GM19043 (cell line): Measurements from ENCODE around the gene MBOAT7.
"Not testable (repeated sequence)": the region's sequence is repeated elsewhere in the genome, so short reads cannot be mapped to it uniquely, and the experiment has no call there.

Experiments
- ATAC-seq: cut with Tn5 transposase; IDR thresholded peaks from one replicate; pipeline ENCODE4 v1.9.1; 2021; ENCODE audit warnings: low read depth; ENCODE audit not compliant: unreplicated experiment

Gene MBOAT7, protein sequence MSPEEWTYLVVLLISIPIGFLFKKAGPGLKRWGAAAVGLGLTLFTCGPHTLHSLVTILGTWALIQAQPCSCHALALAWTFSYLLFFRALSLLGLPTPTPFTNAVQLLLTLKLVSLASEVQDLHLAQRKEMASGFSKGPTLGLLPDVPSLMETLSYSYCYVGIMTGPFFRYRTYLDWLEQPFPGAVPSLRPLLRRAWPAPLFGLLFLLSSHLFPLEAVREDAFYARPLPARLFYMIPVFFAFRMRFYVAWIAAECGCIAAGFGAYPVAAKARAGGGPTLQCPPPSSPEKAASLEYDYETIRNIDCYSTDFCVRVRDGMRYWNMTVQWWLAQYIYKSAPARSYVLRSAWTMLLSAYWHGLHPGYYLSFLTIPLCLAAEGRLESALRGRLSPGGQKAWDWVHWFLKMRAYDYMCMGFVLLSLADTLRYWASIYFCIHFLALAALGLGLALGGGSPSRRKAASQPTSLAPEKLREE

DNA sequence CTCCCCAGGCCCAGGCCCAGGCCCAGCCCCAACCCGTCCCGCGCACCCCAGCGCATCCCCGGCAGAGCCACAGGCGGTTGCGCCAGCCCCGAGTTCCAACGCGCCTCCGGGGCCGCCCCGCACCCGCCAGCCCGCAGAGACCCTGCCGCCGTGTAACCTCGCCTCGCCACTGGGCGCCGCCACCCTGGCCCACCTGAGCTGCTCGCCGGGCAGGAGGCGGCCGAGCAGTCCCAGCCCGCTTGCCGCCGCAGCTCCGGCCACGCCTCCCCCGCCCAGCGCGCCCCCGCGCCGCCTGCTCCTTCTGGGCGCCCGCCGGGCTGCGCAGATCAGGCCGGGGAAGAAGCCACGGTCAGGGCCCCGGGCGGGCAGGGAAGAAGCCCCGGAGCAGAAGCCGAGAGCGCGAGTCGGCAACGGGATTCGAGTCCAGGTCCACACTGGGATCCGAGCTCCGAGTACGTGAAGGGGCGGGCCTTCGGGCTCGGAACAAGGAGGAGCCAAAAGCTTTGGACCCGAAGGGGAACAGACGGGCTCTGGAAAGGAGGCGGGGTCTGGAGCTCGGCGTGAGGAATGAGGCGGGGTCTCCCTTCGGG is at the start of gene MBOAT7:
TSS of gene MBOAT7 (minus strand) at position 436 of the 590 bp plus-strand sequence. CDS start 1,072 bp downstream, outside the sequence.
- peak; percentile 13 for ATAC-seq

DNA sequence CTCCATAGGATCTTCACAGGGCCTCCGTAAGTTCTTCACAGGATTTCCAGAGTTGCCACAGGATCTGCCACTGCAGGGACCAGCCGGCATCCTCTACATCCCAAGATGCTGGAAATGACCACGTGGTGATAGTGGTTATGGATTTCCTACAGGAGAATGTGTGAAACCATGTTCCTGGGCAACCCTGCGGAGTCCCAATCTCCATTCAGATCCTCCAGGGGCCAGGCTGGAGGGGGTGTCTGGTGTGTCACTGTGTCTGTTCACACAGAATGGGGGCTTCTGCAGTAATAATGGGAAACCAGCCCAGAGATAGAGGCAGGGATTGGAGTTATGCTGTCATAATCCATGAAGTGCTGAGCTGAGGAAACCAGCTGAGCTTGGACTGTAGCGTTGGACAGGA is 44.6 kb upstream of the MBOAT7 start:
- ATAC-seq = no peak

DNA sequence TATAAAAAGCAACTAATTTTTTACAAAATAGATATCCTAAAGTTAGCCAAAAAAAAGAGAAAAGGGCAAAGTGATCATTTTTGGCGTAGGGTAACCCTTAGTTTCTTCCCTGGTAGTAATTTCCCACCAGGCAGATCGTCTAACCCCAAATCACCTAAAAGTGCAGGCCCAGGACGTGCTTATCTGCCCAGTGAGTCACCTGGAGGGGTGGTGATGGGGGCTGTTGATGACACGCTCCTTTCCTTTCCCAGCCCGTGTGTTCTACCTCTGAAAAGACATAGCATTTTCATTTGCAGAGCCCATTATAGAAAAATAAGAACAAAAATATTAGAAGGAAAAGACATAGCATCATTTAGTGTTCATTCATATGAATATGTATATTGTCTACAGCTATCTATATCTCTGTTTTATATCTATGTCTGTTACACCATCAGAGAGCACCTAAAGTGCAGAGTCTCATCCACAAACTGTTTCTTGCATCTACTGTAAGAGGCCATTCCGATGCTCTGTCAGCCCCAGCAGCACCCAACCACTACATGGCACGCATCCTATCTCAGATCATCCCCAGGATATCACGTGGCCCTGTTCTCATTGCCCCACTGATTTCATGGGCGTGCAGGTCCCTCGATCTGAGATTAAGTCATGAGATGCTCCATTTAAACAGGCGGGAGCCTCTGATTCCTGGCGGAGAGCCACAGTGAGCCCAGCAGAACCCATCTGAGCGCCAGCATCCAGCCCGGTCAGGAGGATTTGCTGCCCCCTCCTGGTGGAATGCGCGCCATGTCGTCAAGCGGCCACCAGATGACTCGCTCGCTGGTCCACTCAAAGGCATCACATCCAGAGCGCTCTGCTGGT is 41.9 kb upstream of the MBOAT7 start:
- ATAC-seq = no peak

DNA sequence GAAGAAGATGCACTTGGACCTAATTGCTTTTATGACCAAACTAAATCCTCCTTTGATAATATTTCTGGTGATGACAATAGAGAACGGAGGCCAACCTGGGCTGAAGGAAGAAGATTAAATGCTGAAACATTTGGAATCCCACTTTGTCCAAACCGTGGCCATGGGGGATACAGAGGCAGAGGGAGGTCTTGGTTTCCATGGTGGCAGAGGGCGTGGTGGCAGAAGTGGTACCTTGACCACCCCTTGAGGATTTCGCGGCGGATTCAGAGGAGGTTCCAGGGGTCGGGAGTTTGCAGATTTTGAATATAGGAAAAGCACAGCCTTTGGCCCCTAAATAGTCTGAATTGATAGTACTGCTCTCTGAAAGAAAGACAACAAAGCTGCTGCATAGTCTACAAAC is 40.7 kb upstream of the MBOAT7 start:
- no peak for ATAC-seq

GRCh38 chr19:54229146-54229545 is 39.8 kb upstream of the MBOAT7 start:
- no peak for ATAC-seq

GRCh38 chr19:54224619-54225018 is 35.2 kb upstream of the MBOAT7 start:
- ATAC-seq = not testable (repeated sequence)

DNA sequence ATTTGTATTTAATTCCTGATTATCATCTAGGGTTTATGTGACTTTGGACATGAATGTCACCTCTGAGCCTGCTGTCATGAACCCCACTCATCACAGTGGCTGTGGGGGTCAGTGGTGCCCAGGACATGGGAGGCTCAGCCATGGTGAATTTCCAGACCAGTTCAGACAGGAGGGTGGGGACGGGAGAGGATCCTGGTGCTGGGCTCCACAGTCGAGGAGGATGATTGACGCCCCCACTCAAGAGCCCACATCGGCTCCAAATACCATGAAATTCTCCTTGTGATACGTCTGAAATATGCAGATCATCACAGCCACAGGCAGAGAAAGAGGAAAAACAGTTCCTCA is 34.5 kb upstream of the MBOAT7 start:
- not testable (repeated sequence) for ATAC-seq

DNA sequence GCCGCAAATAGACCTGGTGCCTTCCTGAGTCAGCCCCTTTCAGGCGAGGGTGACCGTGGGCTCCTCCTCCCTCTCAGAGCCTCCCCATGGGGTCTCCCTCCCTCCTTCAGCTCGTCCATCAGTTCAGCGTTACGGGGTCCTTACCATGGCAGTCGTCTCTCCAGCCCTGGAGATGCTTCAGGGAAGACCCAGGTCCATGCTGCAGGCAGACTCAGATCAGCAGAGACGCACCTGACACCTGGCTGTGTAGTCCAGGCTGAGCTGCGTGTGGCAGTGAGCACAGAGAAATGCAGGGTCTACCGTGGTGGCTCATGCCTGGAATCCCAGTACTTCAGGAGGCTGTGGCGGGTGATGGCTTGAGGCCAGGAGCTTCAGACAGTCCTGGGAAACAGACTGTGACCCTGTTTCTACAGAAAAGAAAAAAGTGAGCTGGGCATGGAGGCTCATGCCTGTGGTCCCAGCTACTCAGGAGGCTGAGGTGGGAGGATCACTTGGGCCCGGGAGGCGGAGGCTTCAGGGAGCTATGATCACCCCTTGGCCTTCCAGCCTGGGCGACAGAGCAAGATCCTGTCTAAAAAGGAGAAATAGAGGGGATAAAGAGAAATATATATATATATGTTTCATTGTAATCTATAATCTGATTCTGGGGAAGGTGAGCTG is 34.0 kb upstream of the MBOAT7 start:
- ATAC-seq = not testable (repeated sequence)

- not testable (repeated sequence) for ATAC-seq
Observed at GRCh38 chr19:54222474-54223276, 33.3 kb upstream of the MBOAT7 start, which contains the start of gene LILRB3. Gene LILRB3 (minus strand): TSS chr19:54223007. CDS start chr19:54222976, 31 bp downstream.

GRCh38 chr19:54221947-54222346 is 32.6 kb upstream of the MBOAT7 start:
- ATAC-seq = not testable (repeated sequence)

- ATAC-seq = not testable (repeated sequence)
Observed at GRCh38 chr19:54219702-54220101, 30.3 kb upstream of the MBOAT7 start.

DNA sequence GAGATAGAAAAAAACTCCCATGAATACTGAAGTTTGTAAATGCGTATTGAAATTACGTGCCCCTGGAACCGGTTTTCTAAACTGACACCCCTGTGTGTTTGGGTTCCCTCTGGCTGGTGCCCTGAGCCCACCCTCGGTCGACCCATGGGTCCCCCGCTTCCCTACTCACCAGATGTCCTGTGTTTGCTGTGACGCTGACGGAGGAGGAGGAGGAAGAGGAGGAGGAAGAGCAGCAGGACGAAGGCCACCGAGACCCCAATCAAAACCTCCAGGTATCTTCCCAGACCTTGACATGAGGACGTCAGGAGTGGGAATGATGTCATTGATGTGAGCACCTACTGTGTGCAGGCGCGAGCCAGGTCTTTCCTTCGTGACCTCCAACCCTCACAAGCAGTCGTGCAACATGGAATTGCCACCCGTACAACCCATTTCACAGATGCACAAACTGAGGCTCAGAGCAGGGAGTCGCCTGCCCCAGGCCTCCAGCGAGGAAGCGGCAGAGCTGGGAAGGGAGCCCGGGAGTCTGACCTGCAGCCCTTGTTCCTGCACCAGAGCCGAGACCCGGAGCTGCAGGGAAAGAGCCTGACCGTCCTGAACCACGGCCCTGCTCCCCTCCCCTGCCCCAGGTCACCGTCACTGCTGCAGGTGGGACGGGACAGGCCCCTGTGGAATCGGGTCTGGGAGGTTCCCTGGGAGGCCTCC is 29.7 kb upstream of the MBOAT7 start:
- ATAC-seq = no peak

- no peak for ATAC-seq
Observed at GRCh38 chr19:54218259-54218658, 28.9 kb upstream of the MBOAT7 start.

GRCh38 chr19:54217517-54218247 is 28.3 kb upstream of the MBOAT7 start:
- not testable (repeated sequence) for ATAC-seq

GRCh38 chr19:54216869-54217268 is 27.5 kb upstream of the MBOAT7 start:
- ATAC-seq = no peak

- not testable (repeated sequence) for ATAC-seq
Observed at GRCh38 chr19:54214734-54215133, 25.4 kb upstream of the MBOAT7 start.

GRCh38 chr19:54214217-54214616 is 24.8 kb upstream of the MBOAT7 start:
- ATAC-seq = not testable (repeated sequence)

GRCh38 chr19:54211235-54211634 is 21.9 kb upstream of the MBOAT7 start:
- ATAC-seq = no peak
